Measurements from ENCODE around the gene MED27.
"Not testable (repeated sequence)": the region's sequence is repeated elsewhere in the genome, so short reads cannot be mapped to it uniquely, and the experiment has no call there.

MED27 gene

GRCh38 chr9:131923132-131923671 lies 156.5 kb downstream of the MED27 start:
- Histone ChIP-seq H3K36me3 (ENCODE audit: control insufficient read depth in 2 of 2, insufficient read depth in 1 of 2, low read length in 2 of 2) (no peaks in the 10 kb centered on the region), H3K27ac (ENCODE audit: extremely low read depth, low read depth, low read length) (no peak overlapping the region), H3K4me3 (ENCODE audit: low read depth, low read length) (no peak overlapping the region), H3K4me1 (ENCODE audit: control insufficient read depth, insufficient read depth, low read length) (no peaks in the 10 kb centered on the region), H3K9me3 (ENCODE audit: control insufficient read depth, insufficient read depth, low read depth, low read length) (no peaks in the 10 kb centered on the region)
- ChIA-PET POLR2A (no interaction called here), CTCF (no interaction called here)
- TF ChIP-seq REST (tag by site-specific recombination; IDR thresholded peaks at IDR 0.05), result no peak
- TF ChIP-seq ZNF645 (tag by site-specific recombination; IDR thresholded peaks at IDR 0.05), result no peak
- TF ChIP-seq HOXA7 (CRISPR knock-in tag; IDR thresholded peaks at IDR 0.05; ENCODE audit: borderline replicate concordance), result no peak
- no peak for TF ChIP-seq ZNF548 (tag by site-specific recombination; IDR thresholded peaks at IDR 0.05)

- CTCF ChIA-PET, result interaction anchor here (0.5 to 0.7 kb wide), 2 partner anchors 13 to 181 kb away, joined by 3 read pairs; no protein-coding TSS in a partner anchor
- H3K27ac ChIP-seq (ENCODE audit: extremely low read depth, low read depth, low read length); H3K4me3 ChIP-seq (ENCODE audit: low read depth, low read length); H3K4me1 ChIP-seq (ENCODE audit: control insufficient read depth, insufficient read depth, low read length); H3K36me3 ChIP-seq (ENCODE audit: control insufficient read depth in 2 of 2, insufficient read depth in 1 of 2, low read length in 2 of 2); POLR2A ChIA-PET; H3K9me3 ChIP-seq (ENCODE audit: control insufficient read depth, insufficient read depth, low read depth, low read length): not testable (repeated sequence)
- TF ChIP-seq ZNF580 (tag by site-specific recombination; IDR thresholded peaks at IDR 0.05), result 0 out of 2 replicates have a peak, but pooled peaks have one; percentile 34
- TF ChIP-seq ZNF146 (tag by site-specific recombination; IDR thresholded peaks at IDR 0.05), result peak; percentile 97
- peak; percentile 66; the same call in 1 of the 2 replicates for TF ChIP-seq ZNF280D (tag by site-specific recombination; IDR thresholded peaks at IDR 0.05)
Measured at GRCh38 chr9:131921635-131922034, 158.0 kb downstream of the MED27 start.

GRCh38 chr9:131919216-131919615 lies 160.5 kb downstream of the MED27 start:
- Histone ChIP-seq H3K27ac (ENCODE audit: extremely low read depth, low read depth, low read length) (no peak overlapping the region), H3K4me1 (ENCODE audit: control insufficient read depth, insufficient read depth, low read length) (no peaks in the 10 kb centered on the region), H3K4me3 (ENCODE audit: low read depth, low read length) (no peak overlapping the region), H3K36me3 (ENCODE audit: control insufficient read depth in 2 of 2, insufficient read depth in 1 of 2, low read length in 2 of 2) (no peaks in the 10 kb centered on the region), H3K9me3 (ENCODE audit: control insufficient read depth, insufficient read depth, low read depth, low read length) (no peaks in the 10 kb centered on the region)
- ChIA-PET CTCF (no interaction called here), POLR2A (no interaction called here)
- TF ChIP-seq ELK4 (IDR thresholded peaks at IDR 0.05; ENCODE audit: borderline replicate concordance, low read depth, low read length) (no peak), ZNF132 (tag by site-specific recombination; IDR thresholded peaks at IDR 0.05; ENCODE audit: borderline replicate concordance) (no peak), KLF7 (tag by site-specific recombination; IDR thresholded peaks at IDR 0.05; ENCODE audit: borderline replicate concordance) (no peak), PBX3 (CRISPR knock-in tag; IDR thresholded peaks at IDR 0.05) (no peak), ZFP41 (tag by site-specific recombination; IDR thresholded peaks at IDR 0.05; ENCODE audit: borderline replicate concordance) (no peak), ZXDB (tag by site-specific recombination; IDR thresholded peaks at IDR 0.05) (no peak), ZNF785 (tag by site-specific recombination; IDR thresholded peaks at IDR 0.05) (no peak), ZBTB11 (tag by site-specific recombination; conservative IDR thresholded peaks at IDR 0.05; ENCODE audit: low read depth) (no peak), ZNF571 (tag by site-specific recombination; IDR thresholded peaks at IDR 0.05) (no peak), OSR2 (tag by site-specific recombination; IDR thresholded peaks at IDR 0.05) (no peak)

Data from HEK293 (cell line).